HEK293T (cell line): ENCODE measurements around the gene TXLNG.
A peak's percentile ranks its signal among the peaks of the same experiment; 100 is the strongest.

Experiments
- CTCF ChIA-PET: fragments of 350-600 bp; formaldehyde crosslinking; extraction: SDS; loops from one replicate; lab custom pipeline; 2021; ENCODE audit warnings: antibody characterized with exemption, inconsistent platforms; lab: Yijun Ruan, JAX
- POLR2A ChIA-PET: fragments of 350-600 bp; formaldehyde crosslinking; extraction: SDS; loops from one replicate; lab custom pipeline; 2020; ENCODE audit warnings: antibody characterized with exemption, inconsistent platforms; lab: Yijun Ruan, JAX
- DNase-seq: peaks from one replicate; pipeline ENCODE4 v3.0.0; 2012; ENCODE audit warnings: mixed read lengths; ENCODE audit errors: extremely low spot score
- ARNT ChIP-seq: fragments of 450-650 bp; IDR thresholded peaks from 2 replicates; pipeline ENCODE4 v1.6.1; 2017; ENCODE audit warnings: mild to moderate bottlenecking
- BHLHE40 ChIP-seq: fragments of 450-650 bp; IDR thresholded peaks from 2 replicates; pipeline ENCODE4 v1.6.1; 2016; ENCODE audit warnings: mild to moderate bottlenecking, moderate library complexity, borderline replicate concordance
- CTBP1 ChIP-seq: fragments of 450-650 bp; IDR thresholded peaks from 2 replicates; pipeline ENCODE4 v1.6.1; 2016; ENCODE audit warnings: borderline replicate concordance
- ELF4 ChIP-seq: fragments of 450-650 bp; IDR thresholded peaks from 2 replicates; pipeline ENCODE4 v1.6.1; 2017; ENCODE audit warnings: antibody characterized with exemption
- FOXA1 ChIP-seq: fragments of 450-650 bp; IDR thresholded peaks from 2 replicates; pipeline ENCODE4 v1.6.1; 2016; ENCODE audit warnings: mild to moderate bottlenecking
- FOXK2 ChIP-seq: fragments of 450-650 bp; IDR thresholded peaks from 2 replicates; pipeline ENCODE4 v1.6.1; 2016; ENCODE audit warnings: mild to moderate bottlenecking
- FOXM1 ChIP-seq: fragments of 450-650 bp; IDR thresholded peaks from 2 replicates; pipeline ENCODE4 v1.6.1; 2017; ENCODE audit warnings: mild to moderate bottlenecking, borderline replicate concordance
- HDGF ChIP-seq: fragments of 450-650 bp; IDR thresholded peaks from 2 replicates; pipeline ENCODE4 v1.6.1; 2017; ENCODE audit warnings: antibody characterized with exemption, borderline replicate concordance
- L3MBTL2 ChIP-seq: fragments of 450-650 bp; conservative IDR thresholded peaks from 2 replicates; pipeline ENCODE4 v1.6.1; 2016; ENCODE audit warnings: mild to moderate bottlenecking
- LEF1 ChIP-seq: fragments of 450-650 bp; IDR thresholded peaks from 2 replicates; pipeline ENCODE4 v1.6.1; 2017; ENCODE audit warnings: mild to moderate bottlenecking, borderline replicate concordance
- NFRKB ChIP-seq: fragments of 450-650 bp; IDR thresholded peaks from 2 replicates; pipeline ENCODE4 v1.6.1; 2016; ENCODE audit warnings: mild to moderate bottlenecking, moderate library complexity
- PKNOX1 ChIP-seq: fragments of 450-650 bp; IDR thresholded peaks from 2 replicates; pipeline ENCODE4 v1.6.1; 2016
- SP1 ChIP-seq: fragments of 450-650 bp; IDR thresholded peaks from 2 replicates; pipeline ENCODE4 v1.6.1; 2017
- SUZ12 ChIP-seq: fragments of 450-650 bp; IDR thresholded peaks from 2 replicates; pipeline ENCODE4 v1.6.1; 2016; ENCODE audit warnings: mild to moderate bottlenecking
- TARDBP ChIP-seq: fragments of 450-650 bp; IDR thresholded peaks from 2 replicates; pipeline ENCODE4 v1.6.1; 2016
- ZNF384 ChIP-seq: fragments of 450-650 bp; IDR thresholded peaks from 2 replicates; pipeline ENCODE4 v1.6.1; 2016

TXLNG gene

GRCh38 chrX:16785247-16786138 lies 773 bp upstream of the TXLNG start:
- TF ChIP-seq HDGF: no peak
- TF ChIP-seq L3MBTL2: peak; percentile 34
- POLR2A ChIA-PET: interaction anchor here (1.0 to 2.5 kb wide), 6 partner anchors 11 to 66 kb away, joined by 3 to 22 read pairs (median 4); partner anchors contain the start of gene SYAP1
- CTCF ChIA-PET: interaction anchor here (0.6 kb wide), 1 partner anchor 18 kb away, joined by 5 read pairs; no protein-coding TSS in a partner anchor

GRCh38 chrX:16786791-16787735 lies 797 bp downstream of the TXLNG start:
- no peak for TF ChIP-seq TARDBP
- TF ChIP-seq LEF1: no peak
- POLR2A ChIA-PET: interaction anchor here (1.2 to 1.9 kb wide), 3 partner anchors 16 to 68 kb away, joined by 5 to 7 read pairs (median 5); partner anchors contain the start of gene SYAP1
- peak; percentile 25 for DNase-seq
- CTCF ChIA-PET: no interaction called here

More at GRCh38 chrX:16785247-16786138, 773 bp upstream of the TXLNG start:
- DNase-seq: no peak

- no peak for DNase-seq
- POLR2A ChIA-PET: interaction anchor here (1.2 to 1.9 kb wide), 3 partner anchors 17 to 69 kb away, joined by 5 to 7 read pairs (median 5); partner anchors contain the start of gene SYAP1
- TF ChIP-seq ARNT: no peak
- peak; percentile 69 for TF ChIP-seq ZNF384
- CTCF ChIA-PET: no interaction called here
Measured at GRCh38 chrX:16788477-16788876, 2.2 kb downstream of the TXLNG start.

GRCh38 chrX:16796298-16796697 lies 10.0 kb downstream of the TXLNG start:
- no peak for DNase-seq
- CTCF ChIA-PET: no interaction called here
- POLR2A ChIA-PET: no interaction called here
- no peak for TF ChIP-seq FOXK2
- no peak for TF ChIP-seq ELF4
- no peak for TF ChIP-seq FOXA1
- no peak for TF ChIP-seq SUZ12
- TF ChIP-seq BHLHE40: no peak
- TF ChIP-seq TARDBP: no peak
- TF ChIP-seq ARNT: no peak
- no peak for TF ChIP-seq LEF1
- TF ChIP-seq ZNF384: no peak
- no peak for TF ChIP-seq L3MBTL2
- no peak for TF ChIP-seq SP1
- no peak for TF ChIP-seq HDGF
- no peak for TF ChIP-seq NFRKB
- TF ChIP-seq PKNOX1: no peak
- no peak for TF ChIP-seq FOXM1
- TF ChIP-seq CTBP1: no peak

- no peak for DNase-seq
- CTCF ChIA-PET: no interaction called here
- POLR2A ChIA-PET: interaction anchor here (1.3 kb wide), 1 partner anchor 26 kb away, joined by 4 read pairs; no protein-coding TSS in a partner anchor
- TF ChIP-seq LEF1 (no peak), ELF4 (no peak), FOXK2 (no peak), FOXA1 (no peak), SP1 (no peak), PKNOX1 (no peak), SUZ12 (no peak), NFRKB (no peak), FOXM1 (no peak), ZNF384 (no peak), L3MBTL2 (no peak), BHLHE40 (no peak), CTBP1 (no peak), ARNT (no peak)
Measured at GRCh38 chrX:16797358-16797757, 11.1 kb downstream of the TXLNG start.

- ChIA-PET POLR2A (interaction anchor here (1.3 kb wide), 1 partner anchor 26 kb away, joined by 4 read pairs; no protein-coding TSS in a partner anchor), CTCF (no interaction called here)
- no peak for TF ChIP-seq PKNOX1
- no peak for DNase-seq
Measured at GRCh38 chrX:16797841-16798240, 11.6 kb downstream of the TXLNG start.
